Measurements from ENCODE around the gene GRM4. TPM values are rescaled to one million over a fixed set of nuclear protein-coding genes. Genes with fewer than 3 reads are reported as not detected.

Gene GRM4
- total RNA-seq, 1 experiment from 2014 or later: not detected

GRCh38 chr6:34120953-34121675 is 24.8 kb downstream of the GRM4 start:
- DNase-seq (ENCODE audit: unreplicated experiment): no peak
- intact Hi-C loops (cut with micrococcal nuclease): no loop called here
- CTCF ChIA-PET: interaction anchor here (0.8 kb wide), 1 partner anchor 985 kb away, joined by 4 read pairs; no protein-coding TSS in a partner anchor
- Mint-ChIP-seq H3K27me3 (ENCODE audit: insufficient read depth, unreplicated experiment) (peaks cover 76% of the 10 kb centered on the region), H3K9me3 (ENCODE audit: unreplicated experiment) (no peaks in the 10 kb centered on the region), H3K36me3 (ENCODE audit: insufficient read depth, unreplicated experiment) (no peaks in the 10 kb centered on the region), H3K27ac (ENCODE audit: low read depth, unreplicated experiment) (no peak overlapping the region), H3K4me1 (ENCODE audit: insufficient read depth, unreplicated experiment) (no peaks in the 10 kb centered on the region), H3K4me3 (ENCODE audit: unreplicated experiment) (no peak overlapping the region)
- TF ChIP-seq, protein P1, sequence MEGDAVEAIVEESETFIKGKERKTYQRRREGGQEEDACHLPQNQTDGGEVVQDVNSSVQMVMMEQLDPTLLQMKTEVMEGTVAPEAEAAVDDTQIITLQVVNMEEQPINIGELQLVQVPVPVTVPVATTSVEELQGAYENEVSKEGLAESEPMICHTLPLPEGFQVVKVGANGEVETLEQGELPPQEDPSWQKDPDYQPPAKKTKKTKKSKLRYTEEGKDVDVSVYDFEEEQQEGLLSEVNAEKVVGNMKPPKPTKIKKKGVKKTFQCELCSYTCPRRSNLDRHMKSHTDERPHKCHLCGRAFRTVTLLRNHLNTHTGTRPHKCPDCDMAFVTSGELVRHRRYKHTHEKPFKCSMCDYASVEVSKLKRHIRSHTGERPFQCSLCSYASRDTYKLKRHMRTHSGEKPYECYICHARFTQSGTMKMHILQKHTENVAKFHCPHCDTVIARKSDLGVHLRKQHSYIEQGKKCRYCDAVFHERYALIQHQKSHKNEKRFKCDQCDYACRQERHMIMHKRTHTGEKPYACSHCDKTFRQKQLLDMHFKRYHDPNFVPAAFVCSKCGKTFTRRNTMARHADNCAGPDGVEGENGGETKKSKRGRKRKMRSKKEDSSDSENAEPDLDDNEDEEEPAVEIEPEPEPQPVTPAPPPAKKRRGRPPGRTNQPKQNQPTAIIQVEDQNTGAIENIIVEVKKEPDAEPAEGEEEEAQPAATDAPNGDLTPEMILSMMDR (IDR thresholded peaks at IDR 0.05; ENCODE audit: unreplicated experiment): no peak
- no TSS peak for BruUV-seq (replicated peaks)
- POLR2A ChIA-PET: no interaction called here

- intact Hi-C loops (cut with micrococcal nuclease): no loop called here
- DNase-seq (ENCODE audit: unreplicated experiment): no peak
- TF ChIP-seq, protein P1 (IDR thresholded peaks at IDR 0.05; ENCODE audit: unreplicated experiment): no peak
- Mint-ChIP-seq H3K9me3 (ENCODE audit: unreplicated experiment) (no peaks in the 10 kb centered on the region), H3K27me3 (ENCODE audit: insufficient read depth, unreplicated experiment) (peaks cover 90% of the 10 kb centered on the region), H3K27ac (ENCODE audit: low read depth, unreplicated experiment) (no peak overlapping the region), H3K4me3 (ENCODE audit: unreplicated experiment) (no peak overlapping the region), H3K36me3 (ENCODE audit: insufficient read depth, unreplicated experiment) (no peaks in the 10 kb centered on the region), H3K4me1 (ENCODE audit: insufficient read depth, unreplicated experiment) (no peaks in the 10 kb centered on the region)
- CTCF ChIA-PET: no interaction called here
- POLR2A ChIA-PET: interaction anchor here (0.7 kb wide), 1 partner anchor 524 kb away, joined by 3 read pairs; no protein-coding TSS in a partner anchor
- no TSS peak for BruUV-seq (replicated peaks)
Measured at GRCh38 chr6:34115915-34116314, 30.0 kb downstream of the GRM4 start.

GRCh38 chr6:34115403-34115795 is 30.5 kb downstream of the GRM4 start:
- Mint-ChIP-seq H3K27me3 (ENCODE audit: insufficient read depth, unreplicated experiment) (peaks cover 90% of the 10 kb centered on the region), H3K4me3 (ENCODE audit: unreplicated experiment) (no peak overlapping the region), H3K9me3 (ENCODE audit: unreplicated experiment) (no peaks in the 10 kb centered on the region), H3K4me1 (ENCODE audit: insufficient read depth, unreplicated experiment) (no peaks in the 10 kb centered on the region), H3K27ac (ENCODE audit: low read depth, unreplicated experiment) (no peak overlapping the region), H3K36me3 (ENCODE audit: insufficient read depth, unreplicated experiment) (no peaks in the 10 kb centered on the region)
- ChIA-PET CTCF (interaction anchor here (0.6 kb wide), 1 partner anchor 100 kb away, joined by 3 read pairs; no protein-coding TSS in a partner anchor), POLR2A (interaction anchor here (0.7 kb wide), 1 partner anchor 524 kb away, joined by 3 read pairs; no protein-coding TSS in a partner anchor)
- BruUV-seq (replicated peaks): no TSS peak
- intact Hi-C loops (cut with micrococcal nuclease): no loop called here
- peak; percentile 32 for DNase-seq (ENCODE audit: unreplicated experiment)
- TF ChIP-seq, protein P1 (IDR thresholded peaks at IDR 0.05; ENCODE audit: unreplicated experiment): no peak

DNA sequence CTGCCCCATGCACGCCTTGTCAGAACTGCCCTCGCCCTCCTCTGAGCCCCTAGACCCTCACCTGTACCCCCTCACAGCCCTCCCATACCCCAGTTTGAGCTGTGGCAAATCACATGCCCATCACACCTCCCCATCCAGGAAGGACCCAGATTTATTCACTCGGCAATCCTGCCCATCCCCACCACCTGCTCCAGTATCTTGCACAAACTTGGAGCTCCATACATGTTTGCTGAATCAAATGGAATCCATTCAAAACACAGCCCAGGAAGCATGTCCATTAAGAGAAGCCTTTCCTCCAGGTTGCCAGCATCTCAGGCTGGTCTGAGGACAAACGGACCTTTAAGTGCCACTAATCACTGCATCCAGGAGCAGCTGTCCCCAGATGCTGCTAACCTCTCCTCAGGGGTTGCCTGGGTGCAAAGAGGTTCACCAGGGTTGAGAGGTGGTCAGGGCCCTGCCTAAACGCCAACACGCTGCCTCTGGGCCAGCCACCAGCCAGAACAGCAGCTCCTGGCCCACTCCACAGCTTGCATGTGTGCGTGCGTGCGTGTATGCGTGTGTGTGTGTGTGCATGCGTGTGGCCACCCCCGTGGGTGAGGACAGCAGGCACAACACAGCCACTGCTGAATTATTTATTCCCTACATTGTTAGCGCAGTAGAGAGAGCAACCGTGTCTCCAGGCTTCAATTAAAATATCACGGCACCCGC is 31.0 kb downstream of the GRM4 start:
- Mint-ChIP-seq H3K27ac (ENCODE audit: low read depth, unreplicated experiment) (no peak overlapping the region), H3K9me3 (ENCODE audit: unreplicated experiment) (no peaks in the 10 kb centered on the region), H3K4me1 (ENCODE audit: insufficient read depth, unreplicated experiment) (no peaks in the 10 kb centered on the region), H3K27me3 (ENCODE audit: insufficient read depth, unreplicated experiment) (peaks cover 90% of the 10 kb centered on the region), H3K36me3 (ENCODE audit: insufficient read depth, unreplicated experiment) (no peaks in the 10 kb centered on the region), H3K4me3 (ENCODE audit: unreplicated experiment) (no peak overlapping the region)
- CTCF ChIA-PET: interaction anchor here (0.6 kb wide), 1 partner anchor 99 kb away, joined by 3 read pairs; no protein-coding TSS in a partner anchor
- intact Hi-C loops (cut with micrococcal nuclease): no loop called here
- no peak for DNase-seq (ENCODE audit: unreplicated experiment)
- no TSS peak for BruUV-seq (replicated peaks)
- POLR2A ChIA-PET: no interaction called here
- TF ChIP-seq, protein P1 (IDR thresholded peaks at IDR 0.05; ENCODE audit: unreplicated experiment): no peak

All from MCF 10A (cell line).